ENCODE data around the gene YDJC. TPM values are rescaled to one million over a fixed set of nuclear protein-coding genes. Genes with fewer than 3 reads are reported as not detected.
"Not testable (repeated sequence)": the region's sequence is repeated elsewhere in the genome, so short reads cannot be mapped to it uniquely, and the experiment has no call there.

Gene YDJC
- total and polyA plus RNA-seq, 4 donors, result 11.0 to 41.1 (median 31.3) TPM

- Histone ChIP-seq H3K9me3 (ENCODE audit: control insufficient read depth in 4 of 4, insufficient read depth in 3 of 4, low read length in 3 of 4) (peaks cover 0 to 1% (median 0%) of the 10 kb centered on the region in 4 donors), H3K36me3 (ENCODE audit: control insufficient read depth in 4 of 4, insufficient read depth in 4 of 4, low read length in 4 of 4) (peaks cover 0 to 1% (median 0%) of the 10 kb centered on the region in 4 donors), H3K9ac (ENCODE audit: insufficient read depth in 1 of 2, low read length in 2 of 2) (no peak overlapping the region), H3K4me1 (ENCODE audit: control insufficient read depth in 5 of 5, insufficient read depth in 5 of 5, low read length in 5 of 5) (peaks cover 0 to 11% (median 0%) of the 10 kb centered on the region in 5 donors), H3K27ac (ENCODE audit: low read depth in 1 of 2, low read length in 1 of 2) (no peak overlapping the region), H3K27me3 (ENCODE audit: control insufficient read depth in 3 of 3, insufficient read depth in 3 of 3, low read length in 2 of 3) (no peaks in the 10 kb centered on the region), H3K4me3 (no peak overlapping the region)
- DNase-seq (no peak), ATAC-seq (ENCODE audit: insufficient read depth, low FRiP score) (no peak)
- 84 to 90% methylated on average over 2 of the region's 2 CpGs for WGBS, 2 donors
- TF ChIP-seq, protein P1, sequence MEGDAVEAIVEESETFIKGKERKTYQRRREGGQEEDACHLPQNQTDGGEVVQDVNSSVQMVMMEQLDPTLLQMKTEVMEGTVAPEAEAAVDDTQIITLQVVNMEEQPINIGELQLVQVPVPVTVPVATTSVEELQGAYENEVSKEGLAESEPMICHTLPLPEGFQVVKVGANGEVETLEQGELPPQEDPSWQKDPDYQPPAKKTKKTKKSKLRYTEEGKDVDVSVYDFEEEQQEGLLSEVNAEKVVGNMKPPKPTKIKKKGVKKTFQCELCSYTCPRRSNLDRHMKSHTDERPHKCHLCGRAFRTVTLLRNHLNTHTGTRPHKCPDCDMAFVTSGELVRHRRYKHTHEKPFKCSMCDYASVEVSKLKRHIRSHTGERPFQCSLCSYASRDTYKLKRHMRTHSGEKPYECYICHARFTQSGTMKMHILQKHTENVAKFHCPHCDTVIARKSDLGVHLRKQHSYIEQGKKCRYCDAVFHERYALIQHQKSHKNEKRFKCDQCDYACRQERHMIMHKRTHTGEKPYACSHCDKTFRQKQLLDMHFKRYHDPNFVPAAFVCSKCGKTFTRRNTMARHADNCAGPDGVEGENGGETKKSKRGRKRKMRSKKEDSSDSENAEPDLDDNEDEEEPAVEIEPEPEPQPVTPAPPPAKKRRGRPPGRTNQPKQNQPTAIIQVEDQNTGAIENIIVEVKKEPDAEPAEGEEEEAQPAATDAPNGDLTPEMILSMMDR (IDR thresholded peaks at IDR 0.05; ENCODE audit: control extremely low read depth, extremely low read depth), result no peak
These were observed 44.4 kb downstream of the YDJC start for GRCh38 chr22:21585389-21585788.

DNA sequence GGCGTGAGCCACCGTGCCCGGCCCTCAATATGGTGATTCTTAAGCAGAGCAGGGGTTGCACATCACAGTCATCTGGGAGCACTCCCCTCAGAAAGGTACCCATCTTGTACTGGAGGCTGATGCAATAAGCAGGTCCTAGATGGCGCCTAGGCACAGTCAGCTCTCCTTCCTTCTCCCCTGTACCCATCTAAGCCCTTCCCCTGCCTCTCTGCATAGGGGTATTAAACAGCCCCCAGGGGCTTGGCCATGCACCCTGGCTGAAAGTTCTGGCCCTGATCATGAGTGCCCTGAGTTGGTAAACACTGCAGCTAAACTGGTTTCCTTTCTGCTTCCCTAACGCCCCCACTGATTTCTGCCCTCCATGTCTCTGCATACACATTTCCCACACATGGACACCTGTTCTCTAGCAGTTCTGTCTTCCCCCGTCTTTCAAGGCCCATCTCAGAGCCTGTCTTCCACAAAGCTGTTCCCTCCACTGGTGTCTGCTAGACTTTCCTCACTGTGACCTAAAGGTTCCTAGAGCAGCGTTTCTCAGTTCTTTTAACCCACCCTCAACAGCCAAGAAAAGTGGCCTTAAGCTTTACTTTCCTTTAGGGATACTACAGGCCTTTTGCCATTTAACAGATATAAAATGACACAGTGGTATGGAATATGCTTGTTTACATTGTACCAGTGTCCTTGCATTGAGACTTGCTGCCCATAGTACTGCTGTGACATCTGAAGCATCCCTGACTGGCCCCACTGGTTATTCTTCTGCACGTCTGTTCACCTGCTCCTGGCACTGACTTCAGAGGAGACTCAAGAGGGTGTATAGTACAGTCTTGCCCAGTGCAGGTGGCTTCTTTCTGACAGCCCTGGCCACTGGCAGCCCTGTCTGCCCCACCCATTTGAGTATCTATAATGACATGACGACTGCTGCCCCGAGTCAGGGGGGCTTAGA, 46.8 kb downstream of the YDJC start:
- TF ChIP-seq, protein P1 (IDR thresholded peaks at IDR 0.05; ENCODE audit: control extremely low read depth, extremely low read depth), result no peak
- H3K4me1 ChIP-seq (ENCODE audit: control insufficient read depth in 5 of 5, insufficient read depth in 5 of 5, low read length in 5 of 5), result peaks cover 0 to 16% (median 0%) of the 10 kb centered on the region in 5 donors
- ATAC-seq (ENCODE audit: insufficient read depth, low FRiP score), result no peak
- H3K27ac ChIP-seq (ENCODE audit: low read depth in 1 of 2, low read length in 1 of 2), result no peak overlapping the region
- H3K27me3 ChIP-seq (ENCODE audit: control insufficient read depth in 3 of 3, insufficient read depth in 3 of 3, low read length in 2 of 3), result no peaks in the 10 kb centered on the region
- H3K4me3 ChIP-seq, result no peak overlapping the region
- 68 to 79% methylated on average over 10 of the region's 10 CpGs for WGBS, 2 donors
- no peak overlapping the region for H3K9ac ChIP-seq (ENCODE audit: insufficient read depth in 1 of 2, low read length in 2 of 2)
- H3K36me3 ChIP-seq (ENCODE audit: control insufficient read depth in 4 of 4, insufficient read depth in 4 of 4, low read length in 4 of 4), result peaks cover 0 to 1% (median 0%) of the 10 kb centered on the region in 4 donors
- H3K9me3 ChIP-seq (ENCODE audit: control insufficient read depth in 4 of 4, insufficient read depth in 3 of 4, low read length in 3 of 4), result peaks cover 0 to 1% (median 0%) of the 10 kb centered on the region in 4 donors
- DNase-seq, result no peak

DNA sequence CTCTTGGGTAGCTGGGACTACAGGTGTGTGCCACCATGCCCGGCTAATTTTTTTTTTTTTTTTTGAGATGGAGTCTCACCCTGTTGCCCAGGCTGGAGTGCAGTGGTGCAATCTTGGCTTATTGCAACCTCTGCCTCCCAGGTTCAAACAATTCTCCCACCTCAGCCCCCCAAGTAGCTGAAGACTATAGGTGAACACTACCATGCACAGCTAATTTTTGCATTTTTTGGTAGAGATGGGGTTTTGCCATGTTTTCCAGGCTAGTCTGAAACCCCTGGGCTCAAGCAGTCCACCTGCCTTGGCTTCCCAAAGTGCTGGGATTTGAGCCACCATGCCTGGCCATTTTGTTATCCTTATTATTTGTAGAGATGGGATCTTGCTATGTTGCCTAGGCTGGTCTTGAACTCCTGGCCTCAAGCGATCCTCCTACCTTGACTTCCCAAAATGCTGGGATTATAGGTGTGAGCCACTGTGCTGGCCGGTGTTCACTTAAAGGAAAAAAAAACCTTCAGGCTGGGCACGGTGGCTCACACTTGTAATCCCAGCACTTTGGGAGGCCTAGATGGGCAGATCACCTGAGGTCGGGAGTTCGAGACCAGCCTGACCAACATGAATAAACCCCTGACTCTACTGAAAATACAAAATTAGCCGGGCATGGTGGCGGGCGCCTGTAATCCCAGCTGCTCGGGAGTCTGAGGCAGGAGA, 48.7 kb downstream of the YDJC start:
- not testable (repeated sequence) for H3K9me3 ChIP-seq (ENCODE audit: control insufficient read depth in 4 of 4, insufficient read depth in 3 of 4, low read length in 3 of 4); H3K36me3 ChIP-seq (ENCODE audit: control insufficient read depth in 4 of 4, insufficient read depth in 4 of 4, low read length in 4 of 4); H3K27me3 ChIP-seq (ENCODE audit: control insufficient read depth in 3 of 3, insufficient read depth in 3 of 3, low read length in 2 of 3); H3K9ac ChIP-seq (ENCODE audit: insufficient read depth in 1 of 2, low read length in 2 of 2); H3K27ac ChIP-seq (ENCODE audit: low read depth in 1 of 2, low read length in 1 of 2); ATAC-seq (ENCODE audit: insufficient read depth, low FRiP score); H3K4me3 ChIP-seq; DNase-seq
- peaks cover 0 to 18% (median 0%) of the 10 kb centered on the region in 5 donors for H3K4me1 ChIP-seq (ENCODE audit: control insufficient read depth in 5 of 5, insufficient read depth in 5 of 5, low read length in 5 of 5)
- 94 to 95% methylated on average over 10 of the region's 10 CpGs for WGBS, 2 donors

DNA sequence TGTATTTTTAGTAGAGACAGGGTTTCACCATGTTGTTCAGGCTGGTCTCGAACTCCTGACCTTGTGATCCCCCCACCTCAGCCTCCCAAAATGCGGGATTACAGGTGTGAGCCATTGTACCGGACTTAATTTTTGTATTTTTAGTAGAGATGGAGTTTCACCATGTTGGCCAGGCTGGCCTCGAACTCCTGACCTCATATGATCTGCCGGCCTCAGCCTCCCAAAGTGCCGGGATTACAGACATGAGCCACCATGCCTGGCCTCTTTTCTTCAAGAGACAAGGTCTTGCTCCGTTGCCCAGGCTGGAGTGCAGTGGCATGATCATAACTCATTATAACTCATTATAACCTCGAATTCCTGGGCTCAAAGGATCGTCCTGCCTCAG, 49.2 kb downstream of the YDJC start:
- not testable (repeated sequence) for H3K9ac ChIP-seq (ENCODE audit: insufficient read depth in 1 of 2, low read length in 2 of 2); ATAC-seq (ENCODE audit: insufficient read depth, low FRiP score); H3K36me3 ChIP-seq (ENCODE audit: control insufficient read depth in 4 of 4, insufficient read depth in 4 of 4, low read length in 4 of 4); H3K27me3 ChIP-seq (ENCODE audit: control insufficient read depth in 3 of 3, insufficient read depth in 3 of 3, low read length in 2 of 3); H3K9me3 ChIP-seq (ENCODE audit: control insufficient read depth in 4 of 4, insufficient read depth in 3 of 4, low read length in 3 of 4); H3K27ac ChIP-seq (ENCODE audit: low read depth in 1 of 2, low read length in 1 of 2); H3K4me3 ChIP-seq; DNase-seq
- H3K4me1 ChIP-seq (ENCODE audit: control insufficient read depth in 5 of 5, insufficient read depth in 5 of 5, low read length in 5 of 5), result peaks cover 0 to 17% (median 0%) of the 10 kb centered on the region in 5 donors
- WGBS, 2 donors, result 94 to 96% methylated on average over 9 of the region's 9 CpGs

Data from lung (tissue), 12 donors.